ENCODE measurements around the gene HIPK3.
"Not testable (repeated sequence)": the region's sequence is repeated elsewhere in the genome, so short reads cannot be mapped to it uniquely, and the experiment has no call there.

HIPK3 gene

DNA sequence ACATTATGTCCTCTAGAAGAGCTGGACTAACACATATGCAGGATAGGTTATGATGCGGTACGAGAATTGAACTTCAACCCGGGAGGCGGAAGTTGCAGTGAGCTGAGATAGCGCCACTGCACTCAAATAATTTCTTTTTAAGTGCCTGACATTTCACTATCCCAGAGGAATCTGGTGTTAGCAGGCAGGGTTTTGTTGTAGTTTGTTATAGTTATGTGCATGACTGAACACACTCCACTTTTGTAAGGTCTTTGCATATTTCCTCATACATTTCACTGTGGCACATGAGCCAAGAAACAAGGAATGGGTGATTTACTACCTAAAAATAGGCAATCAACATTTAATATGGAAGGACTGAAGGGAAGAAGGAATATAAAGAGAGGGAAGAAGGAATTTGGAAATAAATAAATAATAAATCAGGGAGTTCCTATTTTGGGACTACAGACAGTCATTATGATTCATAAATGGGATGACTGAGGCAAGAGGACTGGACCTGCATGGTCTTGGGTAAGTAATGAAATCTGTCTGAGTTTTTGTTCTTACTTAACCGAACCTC is 8.7 kb upstream of the HIPK3 start:
- H3K27ac ChIP-seq, result no peak overlapping the region
- TF ChIP-seq, protein P1, sequence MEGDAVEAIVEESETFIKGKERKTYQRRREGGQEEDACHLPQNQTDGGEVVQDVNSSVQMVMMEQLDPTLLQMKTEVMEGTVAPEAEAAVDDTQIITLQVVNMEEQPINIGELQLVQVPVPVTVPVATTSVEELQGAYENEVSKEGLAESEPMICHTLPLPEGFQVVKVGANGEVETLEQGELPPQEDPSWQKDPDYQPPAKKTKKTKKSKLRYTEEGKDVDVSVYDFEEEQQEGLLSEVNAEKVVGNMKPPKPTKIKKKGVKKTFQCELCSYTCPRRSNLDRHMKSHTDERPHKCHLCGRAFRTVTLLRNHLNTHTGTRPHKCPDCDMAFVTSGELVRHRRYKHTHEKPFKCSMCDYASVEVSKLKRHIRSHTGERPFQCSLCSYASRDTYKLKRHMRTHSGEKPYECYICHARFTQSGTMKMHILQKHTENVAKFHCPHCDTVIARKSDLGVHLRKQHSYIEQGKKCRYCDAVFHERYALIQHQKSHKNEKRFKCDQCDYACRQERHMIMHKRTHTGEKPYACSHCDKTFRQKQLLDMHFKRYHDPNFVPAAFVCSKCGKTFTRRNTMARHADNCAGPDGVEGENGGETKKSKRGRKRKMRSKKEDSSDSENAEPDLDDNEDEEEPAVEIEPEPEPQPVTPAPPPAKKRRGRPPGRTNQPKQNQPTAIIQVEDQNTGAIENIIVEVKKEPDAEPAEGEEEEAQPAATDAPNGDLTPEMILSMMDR (conservative IDR thresholded peaks at IDR 0.05), result no peak

- TF ChIP-seq, protein P1 (conservative IDR thresholded peaks at IDR 0.05), result no peak
- peak overlapping the region; percentile 99 for H3K27ac ChIP-seq
These were observed 959 bp upstream of the HIPK3 start for GRCh38 chr11:33256031-33256812.

DNA sequence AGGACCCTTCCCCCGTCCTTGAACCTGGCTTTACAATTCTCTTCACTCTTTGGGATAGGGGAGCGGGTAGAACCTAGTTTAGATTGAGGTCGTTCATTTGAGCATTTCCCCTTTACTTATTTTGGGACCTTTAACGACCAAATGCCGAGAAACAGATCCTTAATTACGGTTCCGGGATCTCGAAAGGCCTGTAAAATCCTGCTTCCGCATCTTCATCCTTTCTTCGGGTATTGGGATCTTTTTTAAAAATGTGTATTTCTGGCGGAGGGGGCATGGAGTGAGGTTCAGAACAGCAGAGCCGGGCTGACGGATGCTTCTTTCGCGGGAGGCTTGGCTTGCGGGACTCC is 395 bp upstream of the HIPK3 start:
- H3K27ac ChIP-seq, result peak overlapping the region; percentile 99
- TF ChIP-seq, protein P1 (conservative IDR thresholded peaks at IDR 0.05), result no peak

DNA sequence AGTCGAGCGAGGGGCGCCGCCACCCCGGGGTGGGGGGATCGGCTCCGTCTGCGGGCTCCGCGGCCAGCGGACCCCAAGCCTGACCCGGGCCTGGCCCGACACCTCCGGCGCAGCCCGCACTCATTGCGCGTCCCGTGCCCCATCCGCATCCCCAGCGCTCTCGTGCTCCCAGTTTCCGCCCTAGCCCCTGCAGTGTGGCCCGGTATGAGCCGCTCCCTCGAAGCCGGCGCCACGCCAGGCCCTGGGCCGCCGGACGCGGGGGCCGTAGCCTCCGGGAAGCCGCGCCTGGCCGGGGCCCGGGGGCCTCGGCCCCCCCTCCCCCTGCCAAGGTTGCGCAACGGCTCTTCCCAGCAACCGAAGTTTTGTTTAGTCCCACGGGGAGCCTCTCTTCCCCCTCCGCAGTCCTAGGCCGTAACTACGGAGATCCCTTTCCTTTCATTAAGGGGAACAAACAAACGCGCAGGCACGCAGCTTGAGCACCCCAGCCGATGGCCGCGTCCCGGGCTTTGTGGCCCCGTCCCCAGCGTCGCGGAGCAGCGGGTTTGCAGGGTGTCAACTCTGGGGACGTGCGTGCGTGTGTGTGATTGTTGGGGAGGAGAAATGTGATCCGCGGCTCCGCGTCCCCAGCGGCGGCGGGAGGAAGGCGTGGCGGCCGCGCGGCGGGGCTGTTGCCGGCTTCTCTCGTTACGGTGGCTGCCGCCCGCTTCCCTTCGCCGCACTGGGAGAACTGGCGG is 883 bp downstream of the HIPK3 start:
- TF ChIP-seq, protein P1 (conservative IDR thresholded peaks at IDR 0.05), result peak; percentile 40
- peak overlapping the region; percentile 99 for H3K27ac ChIP-seq

DNA sequence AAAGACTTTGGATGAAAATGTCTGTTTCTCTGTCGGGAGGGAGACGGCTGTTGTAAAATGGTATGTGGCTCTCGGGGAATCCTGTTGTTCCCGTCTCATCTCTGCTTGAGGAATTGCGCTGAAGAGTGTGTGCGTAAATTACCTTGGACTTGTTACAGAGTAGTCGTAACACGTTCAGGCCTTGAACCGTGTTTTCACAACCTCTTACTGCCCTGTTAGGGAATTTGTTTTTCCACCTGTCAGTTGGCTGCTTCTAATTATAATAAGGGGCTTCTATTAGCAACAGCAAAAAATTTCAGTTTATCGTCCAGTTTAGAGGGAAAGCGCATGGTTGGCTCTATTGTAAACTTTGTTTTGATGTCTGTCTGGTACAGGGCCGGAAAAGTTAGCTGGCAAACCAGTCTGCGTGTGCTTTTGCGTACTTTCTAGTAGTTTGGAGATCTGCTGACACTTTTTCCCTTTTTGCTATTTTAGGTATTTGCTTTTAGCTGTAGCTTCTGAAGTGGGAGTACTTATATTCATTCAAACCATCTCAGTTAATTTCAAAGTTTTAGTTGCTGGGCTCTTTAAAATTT is 1.5 kb downstream of the HIPK3 start:
- H3K27ac ChIP-seq, result peak overlapping the region; percentile 99
- TF ChIP-seq, protein P1 (conservative IDR thresholded peaks at IDR 0.05), result peak; percentile 13; the same call in 1 of the 2 replicates

GRCh38 chr11:33259869-33260268 is 2.7 kb downstream of the HIPK3 start:
- peak overlapping the region; percentile 99 for H3K27ac ChIP-seq
- TF ChIP-seq, protein P1 (conservative IDR thresholded peaks at IDR 0.05), result no peak

DNA sequence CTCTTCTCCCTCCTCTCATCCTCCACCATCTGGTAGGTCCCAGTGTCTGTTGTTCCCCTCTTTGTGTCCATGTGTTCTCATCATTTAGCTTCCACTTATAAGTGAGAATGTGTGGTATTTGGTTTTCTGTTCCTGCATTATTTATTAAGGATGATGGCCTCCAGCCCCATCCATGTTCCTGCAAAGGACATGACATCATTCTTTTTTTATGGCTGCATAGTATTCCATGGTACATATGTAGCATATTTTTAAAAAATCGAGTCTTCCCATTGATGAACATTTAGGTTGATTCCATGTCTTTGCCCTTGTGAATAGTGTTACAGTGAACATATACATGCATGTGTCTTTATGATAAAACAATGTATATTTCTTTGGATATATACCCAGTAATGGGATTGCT is 4.2 kb downstream of the HIPK3 start:
- not testable (repeated sequence) for H3K27ac ChIP-seq
